WTC11 (cell line): ENCODE results near the gene PRR19. TPM values are rescaled to one million over a fixed set of nuclear protein-coding genes. Genes with fewer than 3 reads are reported as not detected.

Experiments
- ATAC-seq: fragments of 200-7000 bp; cut with Tn5 transposase; 2 replicates; pipeline ENCODE4 v1.10.0; 2021; ENCODE audit warnings: mild to moderate bottlenecking, moderate library complexity
- CTCF ChIA-PET: fragments of 300-600 bp; sonication (Branson Sonifier 250); formaldehyde crosslinking; loops from one replicate; lab custom pipeline; 2021; ENCODE audit warnings: antibody characterized with exemption; lab: Charles Lee
- POLR2A ChIA-PET: fragments of 350-600 bp; sonication (Branson Sonifier 250); formaldehyde crosslinking; loops from one replicate; lab custom pipeline; 2021; ENCODE audit warnings: antibody characterized with exemption; lab: Charles Lee
- DNase-seq: peaks from one replicate; pipeline ENCODE4 v3.0.0; 2021; ENCODE audit warnings: low spot score
- H3K27ac Mint-ChIP-seq: 2 replicates; pipeline ENCODE4 v1.8.0; 2021; ENCODE audit warnings: mixed read lengths
- H3K27me3 Mint-ChIP-seq: 2 replicates; pipeline ENCODE4 v1.8.0; 2021; ENCODE audit warnings: low read depth, mild to moderate bottlenecking, moderate library complexity, mixed read lengths
- H3K36me3 Mint-ChIP-seq: 2 replicates; pipeline ENCODE4 v1.8.0; 2021; ENCODE audit warnings: mixed read lengths
- H3K4me1 Mint-ChIP-seq: 2 replicates; pipeline ENCODE4 v1.8.0; 2022; ENCODE audit warnings: mixed read lengths
- H3K4me3 Mint-ChIP-seq: 2 replicates; pipeline ENCODE4 v1.8.0; 2021; ENCODE audit warnings: mild to moderate bottlenecking, moderate library complexity, mixed read lengths
- H3K9me3 Mint-ChIP-seq: 2 replicates; pipeline ENCODE4 v1.8.0; 2021; ENCODE audit warnings: mixed read lengths
- AR ChIP-seq: fragments of 250-450 bp; sonication (Bioruptor Pico); IDR thresholded peaks from 2 replicates; pipeline ENCODE4 v1.9.0; 2021; ENCODE audit warnings: mild to moderate bottlenecking
- CREM ChIP-seq: sonication (generic); formaldehyde crosslinking; IDR thresholded peaks from 2 replicates; pipeline ENCODE4 v1.8.1; 2022; ENCODE audit warnings: mild to moderate bottlenecking, missing genetic modification reagents, moderate library complexity
- FOXK1 ChIP-seq: sonication (generic); formaldehyde crosslinking; IDR thresholded peaks from 2 replicates; pipeline ENCODE4 v1.8.0; 2022; ENCODE audit warnings: mild to moderate bottlenecking, moderate library complexity, missing genetic modification reagents
- FOXP1 ChIP-seq: sonication (generic); formaldehyde crosslinking; IDR thresholded peaks from 2 replicates; pipeline ENCODE4 v1.8.0; 2022; ENCODE audit warnings: missing genetic modification reagents, mild to moderate bottlenecking, moderate library complexity, borderline replicate concordance
- GTF2I ChIP-seq: fragments of 250-450 bp; sonication (Bioruptor Pico); conservative IDR thresholded peaks from 2 replicates; pipeline ENCODE4 v1.4.0; 2021; ENCODE audit warnings: mild to moderate bottlenecking
- NFE2L1 ChIP-seq: sonication (generic); formaldehyde crosslinking; IDR thresholded peaks from 2 replicates; pipeline ENCODE4 v1.8.1; 2023; ENCODE audit warnings: missing genetic modification reagents
- NFYB ChIP-seq: sonication (generic); formaldehyde crosslinking; conservative IDR thresholded peaks from 2 replicates; pipeline ENCODE4 v1.8.0; 2022; ENCODE audit warnings: low read depth, missing genetic modification reagents
- NR1H2 ChIP-seq: sonication (generic); formaldehyde crosslinking; IDR thresholded peaks from 2 replicates; pipeline ENCODE4 v1.9.0; 2021; ENCODE audit warnings: mild to moderate bottlenecking, moderate library complexity, missing genetic modification reagents
- NR2C2 ChIP-seq: sonication (generic); formaldehyde crosslinking; IDR thresholded peaks from 2 replicates; pipeline ENCODE4 v1.8.0; 2022; ENCODE audit warnings: mild to moderate bottlenecking, missing genetic modification reagents
- PREB ChIP-seq: sonication (generic); formaldehyde crosslinking; IDR thresholded peaks from 2 replicates; pipeline ENCODE4 v1.8.1; 2022; ENCODE audit warnings: mild to moderate bottlenecking, missing genetic modification reagents, moderate library complexity, borderline replicate concordance
- RELA ChIP-seq: sonication (generic); formaldehyde crosslinking; IDR thresholded peaks from 2 replicates; pipeline ENCODE4 v1.8.1; 2022; ENCODE audit warnings: missing genetic modification reagents, mild to moderate bottlenecking, borderline replicate concordance
- ZNF263 ChIP-seq: sonication (generic); formaldehyde crosslinking; IDR thresholded peaks from 2 replicates; pipeline ENCODE4 v1.8.1; 2022; ENCODE audit warnings: low read depth, mild to moderate bottlenecking, moderate library complexity, missing genetic modification reagents
- ZNF423 ChIP-seq: fragments of 250-450 bp; sonication (Bioruptor Pico); IDR thresholded peaks from 2 replicates; pipeline ENCODE4 v2.1.2; 2022; ENCODE audit warnings: mild to moderate bottlenecking, moderate library complexity
- total RNA-seq: library from RNA; stranded (reverse); gene quantifications from 3 replicates; pipeline ENCODE4 v1.2.3, GENCODE V29; 2021
- TF ChIP-seq, protein P1 (sequence below): sonication (generic); formaldehyde crosslinking; IDR thresholded peaks from 2 replicates; pipeline ENCODE4 v1.8.1; 2023; ENCODE audit warnings: mild to moderate bottlenecking, missing genetic modification reagents
- TF ChIP-seq, protein P2 (sequence below): sonication (generic); formaldehyde crosslinking; IDR thresholded peaks from 2 replicates; pipeline ENCODE4 v1.8.0; 2022; ENCODE audit warnings: mild to moderate bottlenecking, missing genetic modification reagents
- TF ChIP-seq, protein P3 (sequence below): fragments of 250-450 bp; sonication (Bioruptor Pico); IDR thresholded peaks from 2 replicates; pipeline ENCODE4 v1.8.0; 2021; ENCODE audit warnings: mild to moderate bottlenecking
- TF ChIP-seq, protein P4 (sequence below): sonication (generic); formaldehyde crosslinking; IDR thresholded peaks from 2 replicates; pipeline ENCODE4 v1.8.0; 2022; ENCODE audit warnings: mild to moderate bottlenecking, missing genetic modification reagents
- TF ChIP-seq, protein P5 (sequence below): sonication (generic); formaldehyde crosslinking; conservative IDR thresholded peaks from 2 replicates; pipeline ENCODE4 v1.8.1; 2023; ENCODE audit warnings: mild to moderate bottlenecking, low read depth, missing genetic modification reagents, moderate library complexity
- TF ChIP-seq, protein P6 (sequence below): sonication (generic); formaldehyde crosslinking; conservative IDR thresholded peaks from 2 replicates; pipeline ENCODE4 v1.8.1; 2022; ENCODE audit warnings: mild to moderate bottlenecking, missing genetic modification reagents

Gene PRR19
- total RNA-seq, 1 experiment from 2014 or later: 3.7 TPM

GRCh38 chr19:42283188-42284065, 18.5 kb upstream of the PRR19 start:
- CTCF ChIA-PET: interaction anchor here (4.8 to 7.5 kb wide), 2 partner anchors 12 to 38 kb away, joined by 30 to 239 read pairs; partner anchors contain the start of gene GSK3A
- no peaks in the 10 kb centered on the region for H3K27me3 Mint-ChIP-seq
- H3K4me1 Mint-ChIP-seq: peaks cover 34% of the 10 kb centered on the region
- DNase-seq (peak; percentile 95), ATAC-seq (peak; percentile 73)
- H3K9me3 Mint-ChIP-seq: no peaks in the 10 kb centered on the region
- POLR2A ChIA-PET: interaction anchor here (0.5 to 1.0 kb wide), 2 partner anchors 14 to 40 kb away, joined by 3 read pairs; no protein-coding TSS in a partner anchor
- TF ChIP-seq, protein P1, sequence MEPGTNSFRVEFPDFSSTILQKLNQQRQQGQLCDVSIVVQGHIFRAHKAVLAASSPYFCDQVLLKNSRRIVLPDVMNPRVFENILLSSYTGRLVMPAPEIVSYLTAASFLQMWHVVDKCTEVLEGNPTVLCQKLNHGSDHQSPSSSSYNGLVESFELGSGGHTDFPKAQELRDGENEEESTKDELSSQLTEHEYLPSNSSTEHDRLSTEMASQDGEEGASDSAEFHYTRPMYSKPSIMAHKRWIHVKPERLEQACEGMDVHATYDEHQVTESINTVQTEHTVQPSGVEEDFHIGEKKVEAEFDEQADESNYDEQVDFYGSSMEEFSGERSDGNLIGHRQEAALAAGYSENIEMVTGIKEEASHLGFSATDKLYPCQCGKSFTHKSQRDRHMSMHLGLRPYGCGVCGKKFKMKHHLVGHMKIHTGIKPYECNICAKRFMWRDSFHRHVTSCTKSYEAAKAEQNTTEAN (CRISPR knock-in tag): peak; percentile 62
- TF ChIP-seq, protein P2, sequence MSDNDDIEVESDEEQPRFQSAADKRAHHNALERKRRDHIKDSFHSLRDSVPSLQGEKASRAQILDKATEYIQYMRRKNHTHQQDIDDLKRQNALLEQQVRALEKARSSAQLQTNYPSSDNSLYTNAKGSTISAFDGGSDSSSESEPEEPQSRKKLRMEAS (CRISPR knock-in tag): no peak
- TF ChIP-seq, protein P3, sequence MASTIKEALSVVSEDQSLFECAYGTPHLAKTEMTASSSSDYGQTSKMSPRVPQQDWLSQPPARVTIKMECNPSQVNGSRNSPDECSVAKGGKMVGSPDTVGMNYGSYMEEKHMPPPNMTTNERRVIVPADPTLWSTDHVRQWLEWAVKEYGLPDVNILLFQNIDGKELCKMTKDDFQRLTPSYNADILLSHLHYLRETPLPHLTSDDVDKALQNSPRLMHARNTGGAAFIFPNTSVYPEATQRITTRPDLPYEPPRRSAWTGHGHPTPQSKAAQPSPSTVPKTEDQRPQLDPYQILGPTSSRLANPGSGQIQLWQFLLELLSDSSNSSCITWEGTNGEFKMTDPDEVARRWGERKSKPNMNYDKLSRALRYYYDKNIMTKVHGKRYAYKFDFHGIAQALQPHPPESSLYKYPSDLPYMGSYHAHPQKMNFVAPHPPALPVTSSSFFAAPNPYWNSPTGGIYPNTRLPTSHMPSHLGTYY (CRISPR knock-in tag): no peak
- peak; percentile 43; the same call in 1 of the 2 replicates for TF ChIP-seq NFYB
- TF ChIP-seq FOXK1 (CRISPR knock-in tag): peak; percentile 33; the same call in 1 of the 2 replicates
- no peak for TF ChIP-seq NR1H2 (CRISPR knock-in tag)
- TF ChIP-seq ZNF423 (CRISPR knock-in tag): 0 out of 2 replicates have a peak, but pooled peaks have one; percentile 15
- 0 out of 2 replicates have a peak, but pooled peaks have one; percentile 38 for TF ChIP-seq FOXP1
- TF ChIP-seq, protein P4, sequence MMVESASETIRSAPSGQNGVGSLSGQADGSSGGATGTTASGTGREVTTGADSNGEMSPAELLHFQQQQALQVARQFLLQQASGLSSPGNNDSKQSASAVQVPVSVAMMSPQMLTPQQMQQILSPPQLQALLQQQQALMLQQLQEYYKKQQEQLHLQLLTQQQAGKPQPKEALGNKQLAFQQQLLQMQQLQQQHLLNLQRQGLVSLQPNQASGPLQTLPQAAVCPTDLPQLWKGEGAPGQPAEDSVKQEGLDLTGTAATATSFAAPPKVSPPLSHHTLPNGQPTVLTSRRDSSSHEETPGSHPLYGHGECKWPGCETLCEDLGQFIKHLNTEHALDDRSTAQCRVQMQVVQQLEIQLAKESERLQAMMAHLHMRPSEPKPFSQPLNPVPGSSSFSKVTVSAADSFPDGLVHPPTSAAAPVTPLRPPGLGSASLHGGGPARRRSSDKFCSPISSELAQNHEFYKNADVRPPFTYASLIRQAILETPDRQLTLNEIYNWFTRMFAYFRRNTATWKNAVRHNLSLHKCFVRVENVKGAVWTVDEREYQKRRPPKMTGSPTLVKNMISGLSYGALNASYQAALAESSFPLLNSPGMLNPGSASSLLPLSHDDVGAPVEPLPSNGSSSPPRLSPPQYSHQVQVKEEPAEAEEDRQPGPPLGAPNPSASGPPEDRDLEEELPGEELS (CRISPR knock-in tag): 0 out of 2 replicates have a peak, but pooled peaks have one; percentile 51
- peak; percentile 56; the same call in 1 of the 2 replicates for TF ChIP-seq NFE2L1 (CRISPR knock-in tag)
- H3K27ac Mint-ChIP-seq: no peak overlapping the region
- H3K36me3 Mint-ChIP-seq: peaks cover 4% of the 10 kb centered on the region; the same call in 1 of the 2 replicates
- H3K4me3 Mint-ChIP-seq: no peak overlapping the region

DNA sequence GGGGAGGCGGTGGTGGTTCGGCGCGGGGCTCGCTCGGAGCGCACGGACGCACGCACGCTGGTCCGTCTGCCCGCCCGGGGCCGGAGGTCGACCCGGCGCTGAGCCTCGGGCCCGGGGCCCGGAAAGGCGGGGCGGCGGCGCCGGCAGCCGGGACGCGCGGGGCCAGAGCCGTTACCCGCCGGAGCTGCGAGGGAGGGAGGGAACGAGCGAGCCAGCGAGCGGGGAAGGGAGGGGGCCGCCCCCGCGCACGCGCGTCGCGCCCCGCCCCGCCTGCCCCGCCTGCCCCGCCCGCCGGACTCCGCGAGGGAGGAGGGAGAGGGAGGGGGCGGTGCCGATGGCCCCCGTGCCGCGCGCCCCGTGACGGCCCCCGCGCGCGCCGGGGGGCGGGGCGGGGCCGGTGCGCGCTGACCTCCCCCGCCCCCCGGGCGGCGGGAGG, 17.8 kb upstream of the PRR19 start:
- H3K4me1 Mint-ChIP-seq: peaks cover 33% of the 10 kb centered on the region
- CTCF ChIA-PET: interaction anchor here (0.6 to 1.4 kb wide), 5 partner anchors 11 to 41 kb away, joined by 3 to 7 read pairs (median 4); partner anchors contain the start of gene GSK3A
- no peak overlapping the region for H3K4me3 Mint-ChIP-seq
- peak; percentile 62 for DNase-seq
- H3K9me3 Mint-ChIP-seq: no peaks in the 10 kb centered on the region
- peaks cover 4% of the 10 kb centered on the region; the same call in 1 of the 2 replicates for H3K36me3 Mint-ChIP-seq
- H3K27me3 Mint-ChIP-seq: no peaks in the 10 kb centered on the region
- ATAC-seq: no peak; the same call in 1 of the 2 replicates
- POLR2A ChIA-PET: interaction anchor here (1.0 kb wide), 1 partner anchor 41 kb away, joined by 3 read pairs; no protein-coding TSS in a partner anchor
- no peak overlapping the region for H3K27ac Mint-ChIP-seq
- TF ChIP-seq RELA (CRISPR knock-in tag) (no peak), GTF2I (no peak), ZNF263 (no peak), PREB (CRISPR knock-in tag) (no peak), CREM (CRISPR knock-in tag) (no peak), ZNF423 (CRISPR knock-in tag) (peak; percentile 37; the same call in 1 of the 2 replicates), AR (CRISPR knock-in tag) (no peak), NR2C2 (CRISPR knock-in tag) (no peak)
- TF ChIP-seq, protein P5, sequence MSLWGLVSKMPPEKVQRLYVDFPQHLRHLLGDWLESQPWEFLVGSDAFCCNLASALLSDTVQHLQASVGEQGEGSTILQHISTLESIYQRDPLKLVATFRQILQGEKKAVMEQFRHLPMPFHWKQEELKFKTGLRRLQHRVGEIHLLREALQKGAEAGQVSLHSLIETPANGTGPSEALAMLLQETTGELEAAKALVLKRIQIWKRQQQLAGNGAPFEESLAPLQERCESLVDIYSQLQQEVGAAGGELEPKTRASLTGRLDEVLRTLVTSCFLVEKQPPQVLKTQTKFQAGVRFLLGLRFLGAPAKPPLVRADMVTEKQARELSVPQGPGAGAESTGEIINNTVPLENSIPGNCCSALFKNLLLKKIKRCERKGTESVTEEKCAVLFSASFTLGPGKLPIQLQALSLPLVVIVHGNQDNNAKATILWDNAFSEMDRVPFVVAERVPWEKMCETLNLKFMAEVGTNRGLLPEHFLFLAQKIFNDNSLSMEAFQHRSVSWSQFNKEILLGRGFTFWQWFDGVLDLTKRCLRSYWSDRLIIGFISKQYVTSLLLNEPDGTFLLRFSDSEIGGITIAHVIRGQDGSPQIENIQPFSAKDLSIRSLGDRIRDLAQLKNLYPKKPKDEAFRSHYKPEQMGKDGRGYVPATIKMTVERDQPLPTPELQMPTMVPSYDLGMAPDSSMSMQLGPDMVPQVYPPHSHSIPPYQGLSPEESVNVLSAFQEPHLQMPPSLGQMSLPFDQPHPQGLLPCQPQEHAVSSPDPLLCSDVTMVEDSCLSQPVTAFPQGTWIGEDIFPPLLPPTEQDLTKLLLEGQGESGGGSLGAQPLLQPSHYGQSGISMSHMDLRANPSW (CRISPR knock-in tag): no peak
- TF ChIP-seq, protein P6, sequence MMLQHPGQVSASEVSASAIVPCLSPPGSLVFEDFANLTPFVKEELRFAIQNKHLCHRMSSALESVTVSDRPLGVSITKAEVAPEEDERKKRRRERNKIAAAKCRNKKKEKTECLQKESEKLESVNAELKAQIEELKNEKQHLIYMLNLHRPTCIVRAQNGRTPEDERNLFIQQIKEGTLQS (CRISPR knock-in tag): no peak
